Lung (tissue), 12 donors: Measurements from ENCODE around the gene DYSF. TPM values are rescaled to one million over a fixed set of nuclear protein-coding genes. Genes with fewer than 3 reads are reported as not detected.

ENCODE experiments used
- ATAC-seq: fragments of 200-7000 bp; cut with Tn5 transposase; one replicate; pipeline ENCODE4 v1.9.1; 2020; ENCODE audit warnings: moderate number of reproducible peaks; ENCODE audit not compliant: insufficient read depth, low FRiP score
- DNase-seq, 3 donors: peaks; one replicate each; pipeline ENCODE4 v3.0.0-alpha.2; 2013 to 2017
- H3K27ac ChIP-seq, 2 donors: one replicate each; pipeline ENCODE4 v1.5.1; 2013; ENCODE audit warnings: mild to moderate bottlenecking in 2 of 2, moderate library complexity in 2 of 2, control low read depth in 1 of 2, inconsistent platforms in 1 of 2, low read depth in 1 of 2, low read length in 1 of 2
- H3K27me3 ChIP-seq, 3 donors: one replicate each; pipeline ENCODE4 v1.5.1; 2013; ENCODE audit warnings: low read length in 2 of 3; ENCODE audit not compliant: control insufficient read depth in 3 of 3, insufficient read depth in 3 of 3
- H3K36me3 ChIP-seq, 4 donors: one replicate each; pipeline ENCODE4 v1.5.1; 2013; ENCODE audit warnings: low read length in 4 of 4, mild to moderate bottlenecking in 1 of 4, moderate library complexity in 1 of 4; ENCODE audit not compliant: control insufficient read depth in 4 of 4, insufficient read depth in 4 of 4
- H3K4me1 ChIP-seq, 5 donors: one replicate each; pipeline ENCODE4 v1.5.1; 2013; ENCODE audit warnings: low read length in 5 of 5, mild to moderate bottlenecking in 2 of 5, moderate library complexity in 1 of 5; ENCODE audit not compliant: control insufficient read depth in 5 of 5, insufficient read depth in 5 of 5
- H3K4me3 ChIP-seq: one replicate; pipeline ENCODE4 v1.5.1; 2013; ENCODE audit warnings: mild to moderate bottlenecking, control low read depth, moderate library complexity
- H3K9ac ChIP-seq, 2 donors: one replicate each; pipeline ENCODE4 v1.5.1; 2013; ENCODE audit warnings: low read length in 2 of 2, control low read depth in 1 of 2; ENCODE audit not compliant: insufficient read depth in 1 of 2
- H3K9me3 ChIP-seq, 4 donors: one replicate each; pipeline ENCODE4 v1.5.1; 2013; ENCODE audit warnings: low read length in 3 of 4, mild to moderate bottlenecking in 1 of 4, moderate library complexity in 1 of 4; ENCODE audit not compliant: control insufficient read depth in 4 of 4, insufficient read depth in 3 of 4
- WGBS, 2 donors: extraction: QIAGEN DNeasy Blood & Tissue Kit; methylation state at CpG; one replicate each; pipeline ENCODE4 v1.1.7; 2013; 5-methylcytosine and 5-hydroxymethylcytosine counted together
- polyA plus RNA-seq, 2 donors: library from polyadenylated mRNA; stranded (reverse); fragments of 200-250 nt; gene quantifications; one replicate each; pipeline ENCODE4 v1.2.1, GENCODE V29; 2013
- total RNA-seq, 2 donors: library from RNA; depleted of rRNA in 1 of 2; stranded (reverse); fragments of >200 nt in 1 of 2; gene quantifications; one replicate each; pipeline ENCODE4 v1.2.1, GENCODE V29; 2014 to 2021
- TF ChIP-seq, protein P1 (sequence below): IDR thresholded peaks from 2 replicates; pipeline ENCODE4 v1.5.1; 2012; ENCODE audit warnings: mild to moderate bottlenecking; ENCODE audit errors: control extremely low read depth, extremely low read depth
- donor health status: control.
- donor health status: control.
- donor health status: Bipolar disorder and iron deficiency.
- donor health status: healthy.
- donor health status: DM: yes; HTN: yes; CAD: no.

DYSF gene
- total and polyA plus RNA-seq, 4 donors: 12.9 to 56.2 (median 40.0) TPM

DNA sequence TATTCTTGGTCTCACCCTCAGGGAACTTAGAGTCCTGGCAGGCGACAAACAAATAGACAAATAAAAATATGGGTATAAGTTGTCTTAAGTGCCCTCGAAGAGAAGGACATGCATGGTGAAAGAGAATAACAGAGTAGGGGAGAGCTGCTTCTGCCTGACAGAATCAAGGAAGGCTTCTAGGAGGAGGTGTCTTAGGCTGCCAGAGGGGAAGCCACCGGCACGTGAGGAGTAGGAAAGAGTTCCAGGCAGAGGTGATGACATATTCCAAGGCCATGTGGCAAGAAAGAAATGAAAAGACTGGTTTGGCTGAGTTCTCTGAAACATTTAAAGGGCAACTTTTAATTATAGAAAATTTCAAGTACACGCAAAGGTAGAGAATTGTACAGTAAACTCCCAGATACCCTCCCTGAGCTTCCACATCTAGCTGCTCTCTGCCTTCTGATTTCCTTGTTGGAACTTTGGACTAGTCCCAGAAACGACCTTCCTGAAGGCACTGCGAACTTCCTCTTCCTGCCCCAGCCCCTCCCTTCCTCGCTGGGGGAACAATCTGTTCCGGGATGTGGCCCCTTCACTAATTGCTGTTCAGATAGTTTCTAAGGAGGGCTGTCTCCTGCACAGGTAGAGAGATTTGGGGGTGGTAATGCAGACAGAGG, 91.7 kb downstream of the DYSF start:
- ATAC-seq: no peak
- DNase-seq: peak in 1 of 3 donors; percentile 25
- H3K36me3 ChIP-seq: peaks cover 0 to 1% (median 0%) of the 10 kb centered on the region in 4 donors
- H3K9ac ChIP-seq: no peak overlapping the region
- TF ChIP-seq, protein P1, sequence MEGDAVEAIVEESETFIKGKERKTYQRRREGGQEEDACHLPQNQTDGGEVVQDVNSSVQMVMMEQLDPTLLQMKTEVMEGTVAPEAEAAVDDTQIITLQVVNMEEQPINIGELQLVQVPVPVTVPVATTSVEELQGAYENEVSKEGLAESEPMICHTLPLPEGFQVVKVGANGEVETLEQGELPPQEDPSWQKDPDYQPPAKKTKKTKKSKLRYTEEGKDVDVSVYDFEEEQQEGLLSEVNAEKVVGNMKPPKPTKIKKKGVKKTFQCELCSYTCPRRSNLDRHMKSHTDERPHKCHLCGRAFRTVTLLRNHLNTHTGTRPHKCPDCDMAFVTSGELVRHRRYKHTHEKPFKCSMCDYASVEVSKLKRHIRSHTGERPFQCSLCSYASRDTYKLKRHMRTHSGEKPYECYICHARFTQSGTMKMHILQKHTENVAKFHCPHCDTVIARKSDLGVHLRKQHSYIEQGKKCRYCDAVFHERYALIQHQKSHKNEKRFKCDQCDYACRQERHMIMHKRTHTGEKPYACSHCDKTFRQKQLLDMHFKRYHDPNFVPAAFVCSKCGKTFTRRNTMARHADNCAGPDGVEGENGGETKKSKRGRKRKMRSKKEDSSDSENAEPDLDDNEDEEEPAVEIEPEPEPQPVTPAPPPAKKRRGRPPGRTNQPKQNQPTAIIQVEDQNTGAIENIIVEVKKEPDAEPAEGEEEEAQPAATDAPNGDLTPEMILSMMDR: no peak
- no peak overlapping the region for H3K4me3 ChIP-seq
- WGBS, 2 donors: 33 to 43% methylated on average over 9 of the region's 9 CpGs
- H3K27me3 ChIP-seq: no peaks in the 10 kb centered on the region
- H3K4me1 ChIP-seq: peaks cover 0 to 2% (median 0%) of the 10 kb centered on the region in 5 donors
- H3K9me3 ChIP-seq: no peaks in the 10 kb centered on the region
- peak overlapping the region; percentile 53 to 56 for H3K27ac ChIP-seq

DNA sequence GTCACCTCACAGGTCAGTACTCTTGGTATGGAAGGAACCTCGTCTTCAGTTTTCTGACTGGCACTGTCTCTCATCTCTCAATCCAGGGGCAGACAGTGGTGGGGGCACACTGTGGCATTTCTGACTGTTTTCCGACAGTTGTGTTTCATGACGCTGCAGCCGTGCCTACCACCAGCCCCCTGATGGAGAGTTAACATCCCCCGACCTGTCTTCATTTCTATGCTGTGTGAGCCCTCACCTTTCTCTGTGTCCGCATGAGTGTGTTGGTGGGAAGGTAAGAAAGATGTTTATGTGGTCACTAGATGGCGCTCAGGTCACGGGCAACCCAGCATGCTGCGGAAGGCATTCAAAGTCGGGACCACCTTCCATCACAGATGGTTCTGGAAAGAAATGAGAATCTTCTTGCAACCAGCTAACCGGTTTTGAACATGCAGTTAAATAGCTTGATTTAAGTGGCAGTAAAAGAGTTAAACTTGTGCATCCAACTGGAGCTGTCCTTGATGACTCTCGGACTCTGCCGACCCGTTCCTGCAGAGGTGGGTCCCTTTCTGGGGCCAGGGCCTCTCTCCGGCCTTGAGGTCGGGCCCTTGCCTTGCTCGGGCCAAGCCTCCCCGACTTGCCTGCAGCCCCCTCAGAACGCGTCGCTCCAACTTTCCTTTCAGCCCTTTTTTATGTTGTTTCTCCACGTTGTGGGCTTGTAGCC, 92.4 kb downstream of the DYSF start:
- no peak overlapping the region for H3K9ac ChIP-seq
- peak; percentile 57 for ATAC-seq
- peak overlapping the region; percentile 23 to 53 for H3K27ac ChIP-seq
- H3K4me1 ChIP-seq: peaks cover 0 to 2% (median 0%) of the 10 kb centered on the region in 5 donors
- no peaks in the 10 kb centered on the region for H3K9me3 ChIP-seq
- H3K4me3 ChIP-seq: no peak overlapping the region
- no peaks in the 10 kb centered on the region for H3K27me3 ChIP-seq
- peak; percentile 77 to 88 (median 81) for DNase-seq
- WGBS, 2 donors: 38 to 42% methylated on average over 22 of the region's 22 CpGs
- H3K36me3 ChIP-seq: peaks cover 0 to 1% (median 0%) of the 10 kb centered on the region in 4 donors
- TF ChIP-seq, protein P1: peak; percentile 58

DNA sequence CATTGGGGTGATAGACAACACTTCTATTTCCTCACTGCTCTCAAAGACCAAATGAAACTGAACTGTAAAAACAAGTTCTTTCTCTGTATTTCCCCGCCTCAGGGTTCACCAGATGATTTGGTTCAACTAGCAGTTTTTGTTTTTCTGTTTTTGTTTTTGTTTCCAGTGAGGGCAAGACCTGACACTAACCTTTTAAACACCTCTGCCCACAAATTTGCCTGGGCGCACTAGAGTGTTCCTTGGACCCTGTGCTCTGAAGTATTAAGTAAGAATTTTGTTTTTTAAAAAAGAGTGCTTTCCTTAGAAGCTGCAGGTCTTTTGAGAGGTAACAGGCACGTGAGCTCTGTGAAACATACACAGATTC, 92.9 kb downstream of the DYSF start:
- Histone ChIP-seq H3K27ac (no peak overlapping the region), H3K4me3 (no peak overlapping the region), H3K9me3 (no peaks in the 10 kb centered on the region), H3K9ac (no peak overlapping the region), H3K4me1 (peaks cover 0 to 2% (median 0%) of the 10 kb centered on the region in 5 donors), H3K36me3 (peaks cover 0 to 1% (median 0%) of the 10 kb centered on the region in 4 donors), H3K27me3 (no peaks in the 10 kb centered on the region)
- no peak for ATAC-seq
- WGBS, 2 donors: 60 to 79% methylated on average over 3 of the region's 3 CpGs
- TF ChIP-seq, protein P1: no peak
- DNase-seq: no peak
